Measurements from ENCODE around the gene PARD3B. TPM values are rescaled to one million over a fixed set of nuclear protein-coding genes. Genes with fewer than 3 reads are reported as not detected.

PARD3B gene
- total RNA-seq, 1 donor from 2014 or later = 6.5 TPM

- no peak for DNase-seq (ENCODE audit: low read depth)
Observed at GRCh38 chr2:204972606-204973336, 427.5 kb downstream of the PARD3B start.

GRCh38 chr2:204973616-204974015 lies 428.3 kb downstream of the PARD3B start:
- Histone ChIP-seq H3K4me3 (ENCODE audit: low read depth, low read length) (no peak overlapping the region), H3K36me3 (ENCODE audit: control insufficient read depth, insufficient read depth, low read length) (no peaks in the 10 kb centered on the region), H3K27me3 (ENCODE audit: control insufficient read depth, insufficient read depth, low read length) (no peaks in the 10 kb centered on the region)
- no peak for TF ChIP-seq CTCF (IDR thresholded peaks at IDR 0.05; ENCODE audit: insufficient read depth, low read length, poor library complexity, severe bottlenecking)
- DNase-seq (ENCODE audit: low read depth) = no peak

More at GRCh38 chr2:204972606-204973336, 427.5 kb downstream of the PARD3B start:
- no peaks in the 10 kb centered on the region for H3K27me3 ChIP-seq (ENCODE audit: control insufficient read depth, insufficient read depth, low read length)
- H3K4me3 ChIP-seq (ENCODE audit: low read depth, low read length) = no peak overlapping the region
- no peak for TF ChIP-seq CTCF (IDR thresholded peaks at IDR 0.05; ENCODE audit: insufficient read depth, low read length, poor library complexity, severe bottlenecking)
- no peaks in the 10 kb centered on the region for H3K36me3 ChIP-seq (ENCODE audit: control insufficient read depth, insufficient read depth, low read length)

- DNase-seq (ENCODE audit: low read depth) = no peak
- Histone ChIP-seq H3K27me3 (ENCODE audit: control insufficient read depth, insufficient read depth, low read length) (no peaks in the 10 kb centered on the region), H3K36me3 (ENCODE audit: control insufficient read depth, insufficient read depth, low read length) (no peaks in the 10 kb centered on the region), H3K4me3 (ENCODE audit: low read depth, low read length) (no peak overlapping the region)
- TF ChIP-seq CTCF (IDR thresholded peaks at IDR 0.05; ENCODE audit: insufficient read depth, low read length, poor library complexity, severe bottlenecking) = no peak
Observed at GRCh38 chr2:204974487-204974886, 429.2 kb downstream of the PARD3B start.

- no peaks in the 10 kb centered on the region for H3K27me3 ChIP-seq (ENCODE audit: control insufficient read depth, insufficient read depth, low read length)
- DNase-seq (ENCODE audit: low read depth) = no peak
- TF ChIP-seq CTCF (IDR thresholded peaks at IDR 0.05; ENCODE audit: insufficient read depth, low read length, poor library complexity, severe bottlenecking) = no peak
- H3K4me3 ChIP-seq (ENCODE audit: low read depth, low read length) = no peak overlapping the region
- no peaks in the 10 kb centered on the region for H3K36me3 ChIP-seq (ENCODE audit: control insufficient read depth, insufficient read depth, low read length)
Observed at GRCh38 chr2:204977914-204978313, 432.6 kb downstream of the PARD3B start.

- no peaks in the 10 kb centered on the region for H3K36me3 ChIP-seq (ENCODE audit: control insufficient read depth, insufficient read depth, low read length)
- no peak overlapping the region for H3K4me3 ChIP-seq (ENCODE audit: low read depth, low read length)
- DNase-seq (ENCODE audit: low read depth) = no peak
- no peaks in the 10 kb centered on the region for H3K27me3 ChIP-seq (ENCODE audit: control insufficient read depth, insufficient read depth, low read length)
- no peak for TF ChIP-seq CTCF (IDR thresholded peaks at IDR 0.05; ENCODE audit: insufficient read depth, low read length, poor library complexity, severe bottlenecking)
Observed at GRCh38 chr2:204982303-204982702, 437.0 kb downstream of the PARD3B start.

- DNase-seq (ENCODE audit: low read depth) = peak; percentile 7
- Histone ChIP-seq H3K27me3 (ENCODE audit: control insufficient read depth, insufficient read depth, low read length) (no peaks in the 10 kb centered on the region), H3K4me3 (ENCODE audit: low read depth, low read length) (no peak overlapping the region), H3K36me3 (ENCODE audit: control insufficient read depth, insufficient read depth, low read length) (no peaks in the 10 kb centered on the region)
- TF ChIP-seq CTCF (IDR thresholded peaks at IDR 0.05; ENCODE audit: insufficient read depth, low read length, poor library complexity, severe bottlenecking) = no peak
Observed at GRCh38 chr2:204984518-204984917, 439.2 kb downstream of the PARD3B start.

Data from kidney epithelial cell (primary cell).